Rectal smooth muscle tissue (tissue), 1 donor: ENCODE data around the gene C6orf141.

Experiments
- H3K27ac ChIP-seq: one replicate; pipeline ENCODE4 v1.7.0; 2013; ENCODE audit warnings: low read depth, low read length, inconsistent platforms
- H3K27me3 ChIP-seq: one replicate; pipeline ENCODE4 v1.7.0; 2013; ENCODE audit warnings: low read length; ENCODE audit not compliant: control insufficient read depth, insufficient read depth
- H3K36me3 ChIP-seq: one replicate; pipeline ENCODE4 v1.7.0; 2013; ENCODE audit warnings: low read length; ENCODE audit not compliant: control insufficient read depth, insufficient read depth
- H3K4me1 ChIP-seq: one replicate; pipeline ENCODE4 v1.7.0; 2013; ENCODE audit warnings: low read length; ENCODE audit not compliant: control insufficient read depth, insufficient read depth
- H3K4me3 ChIP-seq: one replicate; pipeline ENCODE4 v1.7.0; 2013; ENCODE audit warnings: low read length
- H3K9ac ChIP-seq: one replicate; pipeline ENCODE4 v1.7.0; 2013; ENCODE audit warnings: low read length

Gene C6orf141

DNA sequence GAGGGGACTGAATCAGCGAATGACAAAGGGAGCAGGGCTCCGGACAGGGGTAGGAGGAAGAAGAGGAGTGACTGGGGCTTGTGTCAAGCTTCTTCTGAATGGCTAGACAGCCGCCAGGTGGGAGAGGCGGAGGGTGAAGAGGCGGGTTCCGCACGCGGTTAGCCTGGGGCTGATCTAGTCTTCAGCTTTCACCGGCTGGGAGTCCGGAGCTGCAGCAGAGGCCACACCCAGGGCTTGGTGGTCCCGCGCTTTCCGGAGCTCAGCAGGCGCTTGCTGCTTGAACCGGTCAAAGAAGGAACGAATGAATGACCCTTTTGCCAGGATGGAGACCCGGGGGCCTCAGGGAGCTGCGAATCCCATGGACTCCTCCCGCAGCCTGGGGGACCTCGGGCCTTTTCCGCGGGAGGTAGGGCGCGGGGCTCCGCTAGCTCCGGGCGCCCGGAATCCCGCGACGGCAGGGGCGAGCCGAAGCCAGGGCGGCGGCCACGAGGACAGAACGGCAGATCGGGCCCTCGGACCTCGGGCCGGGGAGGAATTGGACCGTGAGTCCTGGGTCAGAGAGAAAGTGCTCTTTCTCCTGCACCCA is at the start of gene C6orf141:
TSS of gene C6orf141 (plus strand) at position 177 of the 586 bp plus-strand sequence. CDS start at position 302, 125 bp downstream.
- H3K27me3 ChIP-seq = no peaks in the 10 kb centered on the region
- H3K4me1 ChIP-seq = no peaks in the 10 kb centered on the region
- no peaks in the 10 kb centered on the region for H3K36me3 ChIP-seq
- H3K4me3 ChIP-seq = peak within 1 kb of the TSS; percentile 68
- no peak within 1 kb of the TSS for H3K27ac ChIP-seq
- no peak within 1 kb of the TSS for H3K9ac ChIP-seq

DNA sequence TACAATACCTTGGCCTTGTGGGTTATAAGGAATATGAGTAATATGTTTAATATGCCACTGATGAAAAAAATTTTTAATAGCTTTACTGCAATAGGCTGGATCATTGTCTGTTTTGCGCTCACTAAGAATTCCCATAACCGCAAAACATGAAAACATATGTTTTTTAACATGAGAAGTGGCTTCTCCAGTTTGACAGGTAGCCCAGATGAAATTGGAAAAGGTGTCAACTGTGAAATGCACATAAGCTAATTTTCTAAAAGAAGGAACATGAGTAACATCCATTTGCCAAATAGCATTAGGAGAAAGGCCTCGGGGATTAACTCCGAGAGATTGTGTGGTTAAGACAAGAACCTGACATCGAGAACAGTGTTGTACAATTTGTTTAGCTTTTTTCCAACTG is 45.8 kb upstream of the C6orf141 start:
- Histone ChIP-seq H3K36me3 (no peaks in the 10 kb centered on the region), H3K27ac (no peak overlapping the region), H3K4me3 (no peak overlapping the region), H3K27me3 (no peaks in the 10 kb centered on the region), H3K9ac (no peak overlapping the region), H3K4me1 (no peaks in the 10 kb centered on the region)

DNA sequence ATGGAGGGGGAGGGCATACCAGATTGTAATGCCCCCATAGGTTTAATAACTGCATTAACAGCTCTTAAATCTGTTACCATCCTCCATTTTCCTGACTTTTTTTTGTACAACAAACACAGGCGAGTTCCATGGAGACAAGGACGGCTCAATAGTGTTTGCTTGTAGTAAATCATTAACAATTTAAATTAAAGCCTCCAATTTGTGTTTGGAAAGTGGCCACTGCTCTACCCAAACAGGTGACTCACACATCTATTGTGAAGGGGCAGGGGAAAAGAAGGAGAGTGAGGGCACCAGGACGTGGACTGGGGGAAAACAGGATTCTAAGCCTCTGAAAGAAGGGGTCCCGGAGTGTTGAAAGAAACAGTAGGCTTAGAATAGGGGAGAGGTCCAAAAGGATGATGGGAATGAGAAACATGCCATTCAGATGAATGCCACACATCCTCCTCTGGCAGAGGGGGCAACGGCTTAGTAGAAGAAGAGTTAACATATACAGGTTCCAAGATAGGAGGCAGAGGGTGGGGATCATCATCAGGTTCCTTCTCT is 43.8 kb upstream of the C6orf141 start:
- no peak overlapping the region for H3K27ac ChIP-seq
- H3K4me3 ChIP-seq = no peak overlapping the region
- H3K27me3 ChIP-seq = no peaks in the 10 kb centered on the region

DNA sequence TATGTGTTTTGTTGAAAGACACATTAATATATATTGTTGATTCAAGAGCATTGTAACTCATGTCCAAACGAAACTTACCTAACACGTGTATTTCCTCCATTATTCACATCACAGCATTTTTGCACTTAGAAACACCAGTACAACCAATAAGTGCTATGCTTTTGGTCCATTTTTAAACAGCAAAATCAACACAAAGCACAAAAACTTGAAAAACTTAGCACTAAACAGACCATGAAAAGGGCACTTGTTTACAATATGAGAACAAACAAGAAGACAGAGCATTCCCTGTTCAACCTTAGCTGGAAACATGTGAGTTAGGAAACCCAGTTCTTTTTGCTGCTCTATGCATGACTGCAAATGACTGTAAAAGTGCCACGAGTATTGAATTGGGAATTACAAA is 41.1 kb upstream of the C6orf141 start:
- Histone ChIP-seq H3K4me3 (no peak overlapping the region), H3K27me3 (no peaks in the 10 kb centered on the region), H3K27ac (no peak overlapping the region), H3K9ac (no peak overlapping the region), H3K36me3 (no peaks in the 10 kb centered on the region), H3K4me1 (no peaks in the 10 kb centered on the region)

More for the DNA sequence above, 43.8 kb upstream of the C6orf141 start:
- H3K9ac ChIP-seq = no peak overlapping the region
- H3K4me1 ChIP-seq = no peaks in the 10 kb centered on the region
- no peaks in the 10 kb centered on the region for H3K36me3 ChIP-seq

DNA sequence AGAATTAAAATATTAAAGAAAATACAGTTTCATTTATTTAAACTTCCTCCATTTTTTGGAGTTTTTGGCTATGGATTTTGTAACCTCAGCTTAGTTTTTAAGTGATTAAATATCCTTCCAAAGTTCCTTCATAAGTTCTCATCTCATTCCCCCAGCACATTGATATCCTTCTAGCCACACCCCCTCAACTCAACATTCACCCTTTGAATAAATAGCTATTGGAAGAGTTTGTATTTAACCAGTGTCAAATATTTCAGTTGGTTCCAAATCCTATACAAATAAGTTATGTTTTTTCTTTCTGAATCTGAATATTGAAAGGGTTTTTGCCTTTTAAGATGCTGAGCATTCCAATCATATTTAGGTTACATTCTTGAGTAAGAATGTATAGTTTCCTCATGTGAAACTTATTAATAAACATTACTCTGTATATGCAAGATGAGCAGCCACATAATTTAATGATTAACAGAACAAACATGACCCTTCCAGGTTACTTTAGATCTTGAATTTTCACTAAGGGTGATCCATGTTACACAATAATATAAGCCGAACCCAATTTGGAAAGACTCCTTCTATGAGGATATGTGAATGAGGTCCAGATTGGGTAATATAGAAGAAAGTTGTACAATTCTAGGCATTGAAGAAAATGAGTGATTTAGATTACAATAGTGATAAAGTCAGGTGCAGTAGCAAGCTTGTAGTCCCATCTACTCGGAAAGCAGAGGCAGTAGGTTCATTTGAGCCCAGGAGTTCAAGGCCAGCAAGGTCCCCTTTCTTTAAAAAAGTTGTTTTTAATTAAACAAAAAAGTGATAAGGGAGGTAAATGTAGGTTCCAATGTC is 37.1 kb upstream of the C6orf141 start:
- Histone ChIP-seq H3K27me3 (no peaks in the 10 kb centered on the region), H3K4me1 (no peaks in the 10 kb centered on the region), H3K9ac (no peak overlapping the region), H3K27ac (no peak overlapping the region), H3K36me3 (no peaks in the 10 kb centered on the region), H3K4me3 (no peak overlapping the region)

DNA sequence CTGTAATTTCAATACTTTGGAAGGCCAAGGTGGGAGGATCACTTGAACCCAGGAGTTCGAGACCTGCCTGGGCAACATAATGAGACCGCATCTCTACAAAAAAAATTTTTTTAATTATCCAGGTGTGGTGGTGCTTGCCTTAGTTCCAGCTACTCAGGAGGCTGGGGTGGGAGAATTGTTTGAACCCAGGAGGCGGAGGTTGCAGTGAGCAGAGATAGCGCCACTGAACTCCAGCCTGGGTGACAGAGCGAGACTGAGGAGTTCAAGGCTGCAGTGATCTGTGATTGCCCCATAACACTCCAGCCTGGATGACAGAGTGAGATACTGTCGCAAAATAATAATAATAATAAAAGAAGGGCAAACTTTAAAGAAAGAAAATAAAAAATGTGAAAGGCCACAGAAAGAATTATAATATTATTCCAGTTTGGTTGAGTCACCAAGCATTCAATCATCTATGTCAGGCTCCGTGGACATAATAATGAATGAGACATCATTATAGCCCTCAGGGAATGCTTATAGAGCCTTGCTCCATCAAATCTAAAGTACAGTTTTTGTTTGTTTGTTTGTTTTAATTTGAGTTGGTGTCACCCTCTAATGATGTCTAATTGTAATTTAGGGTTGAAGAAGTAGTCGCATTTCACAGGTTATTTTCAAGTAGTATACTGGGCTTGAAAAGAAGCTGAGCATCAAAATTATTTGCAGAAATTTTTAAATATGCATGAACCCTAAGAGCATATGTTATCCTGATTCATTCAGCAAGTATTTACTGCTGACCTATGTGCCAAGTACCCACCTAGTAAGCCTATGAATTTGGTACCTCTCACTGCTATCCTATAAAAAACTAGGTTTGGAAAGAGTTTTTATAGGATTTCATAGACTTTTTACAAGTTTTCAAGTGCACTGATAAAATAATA is 35.6 kb upstream of the C6orf141 start:
- no peaks in the 10 kb centered on the region for H3K27me3 ChIP-seq
- H3K4me3 ChIP-seq = no peak overlapping the region
- no peak overlapping the region for H3K27ac ChIP-seq
- no peaks in the 10 kb centered on the region for H3K36me3 ChIP-seq
- H3K9ac ChIP-seq = no peak overlapping the region
- no peaks in the 10 kb centered on the region for H3K4me1 ChIP-seq

DNA sequence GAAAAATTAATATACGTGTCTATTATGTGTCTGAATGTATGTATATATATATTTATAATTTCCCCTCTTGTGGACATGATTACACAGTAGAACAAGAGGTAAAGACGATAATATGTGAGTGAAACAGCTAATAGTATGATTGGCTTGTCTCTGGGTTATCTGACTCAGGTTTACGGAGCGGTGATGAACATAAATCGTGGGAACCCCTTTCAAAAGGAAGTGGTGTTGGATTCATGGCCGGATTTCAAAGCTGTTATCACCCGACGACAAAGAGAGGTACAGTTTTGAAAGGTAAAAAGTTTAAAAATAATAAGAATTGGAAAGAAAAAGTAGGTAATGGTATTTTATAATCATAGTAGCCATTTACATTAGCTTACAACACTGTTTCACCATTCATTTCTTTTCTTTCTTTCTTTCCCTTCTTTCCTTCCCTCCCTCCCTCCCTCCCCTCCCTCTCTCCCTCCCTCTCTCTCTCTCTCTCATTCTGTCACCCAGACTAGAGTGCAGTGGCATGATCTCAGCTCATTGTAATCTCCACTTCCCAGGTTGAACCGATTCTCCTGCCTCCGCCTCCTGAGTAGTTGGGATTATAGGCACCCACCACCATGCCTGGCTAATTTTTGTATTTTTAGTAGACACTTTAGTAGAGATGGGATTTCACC is 34.9 kb upstream of the C6orf141 start:
- H3K4me1 ChIP-seq = no peaks in the 10 kb centered on the region
- H3K36me3 ChIP-seq = no peaks in the 10 kb centered on the region
- no peak overlapping the region for H3K4me3 ChIP-seq
- H3K9ac ChIP-seq = no peak overlapping the region
- H3K27me3 ChIP-seq = no peaks in the 10 kb centered on the region
- no peak overlapping the region for H3K27ac ChIP-seq

DNA sequence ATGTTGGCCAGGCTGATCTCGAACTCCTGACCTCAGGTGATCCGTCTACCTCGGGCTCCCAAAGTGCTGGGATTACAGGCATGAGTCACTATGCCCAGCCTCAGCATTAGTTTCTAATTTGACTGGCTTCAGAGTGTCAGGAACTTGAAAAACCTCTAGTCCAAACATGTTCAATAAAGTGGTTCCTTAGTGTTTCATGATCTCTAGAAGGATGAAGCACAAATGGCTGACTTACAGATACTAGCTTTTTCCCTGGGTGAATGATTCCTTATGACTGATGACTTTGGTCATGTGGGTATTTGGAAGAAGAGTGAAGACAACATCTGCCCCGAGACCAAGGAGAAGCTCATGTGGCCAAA is 34.3 kb upstream of the C6orf141 start:
- Histone ChIP-seq H3K27ac (no peak overlapping the region), H3K4me3 (no peak overlapping the region), H3K27me3 (no peaks in the 10 kb centered on the region), H3K4me1 (no peaks in the 10 kb centered on the region), H3K9ac (no peak overlapping the region), H3K36me3 (no peaks in the 10 kb centered on the region)

DNA sequence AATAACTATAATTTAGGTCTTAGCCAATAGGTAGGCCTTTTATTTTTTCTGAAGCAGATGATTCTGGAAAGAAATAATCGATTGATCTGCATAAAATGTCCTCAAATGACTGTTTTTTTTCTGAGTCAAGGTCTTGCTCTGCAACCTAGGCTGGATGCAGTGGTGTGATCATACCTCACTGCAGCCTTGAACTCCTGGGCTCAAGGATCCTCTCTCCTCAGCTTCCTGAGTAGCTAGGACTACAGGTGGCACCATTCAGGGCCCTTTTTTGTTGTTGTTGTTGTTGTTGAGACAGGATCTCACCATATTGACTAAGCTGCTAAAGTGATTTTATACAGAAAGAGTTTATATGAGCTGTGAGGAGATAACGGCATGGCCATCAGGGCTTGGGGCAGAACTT is 32.5 kb upstream of the C6orf141 start:
- Histone ChIP-seq H3K4me3 (no peak overlapping the region), H3K9ac (no peak overlapping the region), H3K4me1 (no peaks in the 10 kb centered on the region), H3K27ac (no peak overlapping the region), H3K36me3 (no peaks in the 10 kb centered on the region), H3K27me3 (no peaks in the 10 kb centered on the region)

DNA sequence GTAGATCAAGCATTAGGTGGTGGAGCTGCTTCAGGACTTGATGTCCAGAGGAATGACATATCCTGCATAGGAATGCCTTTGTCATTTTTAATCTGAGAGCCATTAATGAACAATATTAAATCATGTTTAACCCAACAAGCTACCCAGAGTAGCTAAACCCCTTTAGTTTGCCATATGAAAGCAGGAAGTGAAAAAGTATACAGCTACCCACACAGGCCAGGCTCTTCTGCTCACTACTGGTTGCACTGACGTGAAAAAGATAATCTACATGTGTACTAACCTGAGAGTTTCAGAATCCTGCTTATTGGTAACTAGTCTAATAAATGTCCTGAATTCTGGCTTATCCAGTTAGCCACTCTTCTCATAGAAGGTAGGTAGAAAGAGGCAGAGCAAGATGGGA is 30.8 kb upstream of the C6orf141 start:
- Histone ChIP-seq H3K4me1 (no peaks in the 10 kb centered on the region), H3K36me3 (no peaks in the 10 kb centered on the region), H3K9ac (no peak overlapping the region), H3K27ac (no peak overlapping the region), H3K27me3 (no peaks in the 10 kb centered on the region), H3K4me3 (no peak overlapping the region)

DNA sequence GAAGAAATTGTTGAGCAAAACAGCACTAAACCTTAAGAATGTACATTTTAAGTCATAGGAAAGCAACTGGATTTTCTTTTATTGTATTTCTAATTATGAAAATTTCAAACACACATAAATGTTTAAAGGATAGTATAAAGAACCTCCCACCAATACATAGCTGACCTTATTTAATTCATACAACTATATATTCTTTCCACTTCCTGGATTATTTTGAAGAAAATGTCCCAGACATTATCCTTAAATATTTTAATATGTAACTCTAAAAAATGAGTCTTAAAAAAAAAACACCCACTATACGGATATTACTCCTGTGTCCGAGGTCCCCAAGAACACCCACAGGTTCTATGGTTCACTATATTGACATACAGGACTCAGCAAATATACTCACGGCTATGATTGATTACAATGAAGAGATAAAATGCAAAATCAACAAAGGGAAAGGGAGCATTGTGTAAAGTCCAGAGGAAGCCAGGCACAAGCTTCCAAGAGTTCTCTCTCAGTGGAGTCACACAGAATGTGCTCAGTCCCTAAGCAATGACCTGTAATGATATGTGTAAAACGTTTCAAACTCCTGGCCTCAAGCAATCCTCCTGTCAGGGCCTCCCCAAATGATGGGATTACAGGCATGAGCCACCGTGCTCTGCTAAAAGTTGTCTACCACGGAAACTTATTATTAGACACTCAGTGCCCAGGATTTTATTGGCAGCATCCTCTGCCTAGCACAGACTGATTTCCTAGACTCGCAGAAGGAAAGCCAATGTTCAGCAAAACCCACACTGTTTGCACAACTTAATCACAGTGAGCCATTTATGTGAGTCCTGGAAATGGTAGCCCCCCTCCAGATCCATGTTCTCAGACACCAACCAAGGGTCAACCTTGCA is 27.5 kb upstream of the C6orf141 start:
- no peak overlapping the region for H3K9ac ChIP-seq
- no peaks in the 10 kb centered on the region for H3K4me1 ChIP-seq
- no peak overlapping the region for H3K27ac ChIP-seq
- H3K27me3 ChIP-seq = no peaks in the 10 kb centered on the region
- no peak overlapping the region for H3K4me3 ChIP-seq
- H3K36me3 ChIP-seq = no peaks in the 10 kb centered on the region
